Left hindlimb (tissue), 1 donor: Measurements from ENCODE around the gene ARHGEF28.

Source experiments
- DNase-seq: peaks from one replicate; pipeline ENCODE4 v3.0.0-alpha.2; 2018

ARHGEF28 gene

GRCh38 chr5:73748510-73749400, 122.8 kb downstream of the ARHGEF28 start:
- DNase-seq = no peak

GRCh38 chr5:73749485-73750270, 123.7 kb downstream of the ARHGEF28 start:
- DNase-seq = no peak

DNA sequence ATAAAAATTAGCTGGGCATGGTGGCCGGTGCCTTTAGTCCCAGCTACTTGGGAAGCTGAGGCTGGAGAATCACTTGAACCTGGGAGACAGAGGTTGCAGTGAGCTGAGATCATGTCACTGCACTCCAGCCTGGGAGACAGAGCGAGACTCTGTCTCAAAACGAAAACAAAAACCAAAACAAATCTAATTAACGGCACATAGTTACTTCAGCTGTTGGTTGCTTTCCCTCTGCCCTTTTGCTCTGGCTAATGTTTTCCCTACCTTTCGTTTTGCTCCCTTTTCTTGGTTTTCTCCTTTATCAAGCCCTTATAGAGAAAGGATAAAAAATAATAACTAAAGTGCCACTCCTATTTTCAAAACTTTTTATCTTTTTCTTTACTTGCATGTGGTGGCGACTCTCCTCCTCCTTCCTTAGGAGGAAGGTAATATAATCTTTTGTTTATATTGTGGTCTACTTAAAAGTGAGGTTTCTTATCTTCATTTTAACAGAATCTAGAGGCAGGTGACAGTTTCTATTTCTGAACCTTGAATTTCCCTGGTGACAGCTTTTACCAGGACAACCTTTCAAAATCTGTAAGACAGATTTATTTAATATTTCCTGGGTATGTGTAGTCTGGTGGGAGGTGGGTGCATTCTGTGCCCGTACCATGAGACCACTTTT, 125.4 kb downstream of the ARHGEF28 start:
- no peak for DNase-seq

DNA sequence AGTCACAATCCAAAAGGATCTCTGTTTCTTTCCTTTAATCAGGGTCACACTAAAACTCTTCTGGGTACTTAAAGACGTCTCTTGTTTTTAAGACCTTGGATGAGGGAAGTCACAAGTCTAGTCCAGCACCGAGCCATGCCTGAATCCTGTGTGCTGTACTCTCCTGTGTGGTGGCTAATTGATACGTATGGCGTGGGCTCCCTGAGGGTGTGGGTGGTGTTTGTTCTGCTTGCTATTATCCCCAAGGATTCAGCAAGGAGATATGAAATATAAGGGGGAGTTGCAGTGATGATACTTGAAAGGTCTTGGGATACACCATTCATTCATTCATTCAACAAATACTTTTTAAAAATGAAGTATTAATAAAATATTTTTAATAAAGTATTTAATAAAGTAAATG, 128.3 kb downstream of the ARHGEF28 start:
- DNase-seq = no peak

GRCh38 chr5:73757416-73757815, 131.4 kb downstream of the ARHGEF28 start:
- DNase-seq = no peak

DNA sequence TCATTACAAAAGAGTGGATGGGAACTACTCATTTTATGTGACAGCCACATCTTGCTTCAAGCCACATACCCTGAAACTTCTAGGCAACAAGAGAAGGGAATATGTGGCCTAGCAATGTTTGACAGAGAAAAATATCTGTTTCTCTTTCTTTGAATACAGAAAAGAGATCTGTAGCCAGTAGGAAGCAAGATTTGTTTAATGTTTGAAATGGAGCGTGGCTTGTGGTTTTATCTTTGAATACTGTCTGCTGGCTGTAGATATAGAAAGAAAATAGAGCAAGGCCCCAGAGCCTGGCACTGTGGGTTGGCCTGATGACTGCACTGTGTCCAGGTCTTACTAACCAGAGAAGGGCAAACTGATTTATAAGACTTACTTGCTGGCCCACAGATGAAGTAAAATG, 133.8 kb downstream of the ARHGEF28 start:
- DNase-seq = no peak

DNA sequence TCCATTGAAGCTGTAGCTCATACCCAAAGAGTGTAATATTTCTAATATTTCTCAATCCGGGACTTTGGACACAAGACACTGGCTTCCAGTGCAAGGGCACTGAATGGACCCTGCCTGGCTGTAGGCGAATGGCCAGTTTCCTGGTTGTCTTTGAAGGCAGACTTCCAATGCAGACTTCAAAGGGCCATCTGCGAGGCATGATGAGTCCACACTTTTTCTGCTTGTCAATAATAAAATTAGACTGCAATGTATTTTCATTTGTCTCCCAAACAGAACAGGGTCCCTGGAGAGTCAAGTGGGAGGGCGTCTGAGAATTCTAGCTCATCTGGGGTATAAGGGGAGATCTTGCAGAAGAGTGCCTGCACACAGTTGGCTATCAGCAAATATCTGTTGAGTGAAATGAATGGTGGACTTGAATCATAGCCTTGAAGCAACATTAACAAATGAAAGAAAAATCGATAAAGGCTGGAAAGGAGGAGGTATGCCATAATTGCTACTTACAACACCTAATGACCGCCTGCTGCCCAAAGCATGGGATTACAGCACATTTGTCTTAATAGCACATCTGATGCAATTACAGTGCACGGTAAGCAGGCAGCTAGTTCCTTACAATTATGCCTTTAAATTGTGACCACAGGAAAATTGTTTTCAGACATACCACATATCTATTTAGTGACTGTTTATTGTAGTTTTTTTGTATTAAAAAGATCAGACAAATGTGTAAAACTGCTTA, 137.5 kb downstream of the ARHGEF28 start:
- DNase-seq = no peak

GRCh38 chr5:73764586-73764985, 138.6 kb downstream of the ARHGEF28 start:
- DNase-seq = no peak

GRCh38 chr5:73764996-73765395, 139.0 kb downstream of the ARHGEF28 start:
- DNase-seq = no peak

GRCh38 chr5:73766902-73767301, 140.9 kb downstream of the ARHGEF28 start:
- DNase-seq = no peak

GRCh38 chr5:73770172-73771025, 144.4 kb downstream of the ARHGEF28 start:
- DNase-seq = no peak

DNA sequence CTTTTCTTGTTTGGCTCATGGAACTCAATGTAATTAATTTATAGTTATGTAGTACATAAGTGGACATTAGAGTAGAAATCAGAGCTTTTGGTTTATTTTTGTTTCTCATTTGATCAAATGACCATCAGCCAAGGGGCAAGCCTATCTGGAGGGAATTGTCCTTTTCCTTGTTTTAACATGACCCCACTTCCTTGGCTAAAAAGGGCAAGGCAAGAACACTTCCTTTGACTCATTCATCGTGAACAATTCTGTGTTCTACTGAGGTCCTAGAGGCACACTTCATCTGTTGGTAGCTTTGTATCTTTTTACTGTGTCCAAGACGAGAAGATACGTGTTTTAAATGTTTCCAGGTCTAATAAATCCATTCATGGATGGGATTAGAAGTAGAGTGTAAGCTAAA, 148.9 kb downstream of the ARHGEF28 start:
- no peak for DNase-seq

- no peak for DNase-seq
Measured at GRCh38 chr5:73776405-73776804, 150.4 kb downstream of the ARHGEF28 start.

GRCh38 chr5:73777192-73777591, 151.2 kb downstream of the ARHGEF28 start:
- DNase-seq = no peak

GRCh38 chr5:73780302-73781080, 154.5 kb downstream of the ARHGEF28 start:
- DNase-seq = no peak

GRCh38 chr5:73781107-73781768, 155.2 kb downstream of the ARHGEF28 start:
- DNase-seq = no peak

DNA sequence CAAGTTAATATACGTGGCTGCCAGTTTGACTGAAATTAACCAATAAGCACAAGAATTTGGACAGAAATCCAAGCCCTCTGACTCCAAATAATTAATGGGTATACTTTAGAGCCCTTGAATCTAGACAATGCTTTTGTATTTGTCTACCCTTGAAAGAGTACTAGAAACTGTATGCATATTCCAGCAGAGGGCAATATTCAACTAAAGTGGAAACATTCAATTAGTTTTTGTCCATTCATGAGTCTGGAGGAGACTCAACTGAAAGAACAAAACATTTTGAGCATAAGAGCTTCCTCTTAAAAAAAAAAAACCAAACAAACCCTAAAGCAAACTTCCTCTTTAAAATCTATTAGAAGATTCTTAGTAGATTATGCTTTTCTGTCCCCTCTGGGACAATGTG, 157.8 kb downstream of the ARHGEF28 start:
- DNase-seq = no peak

GRCh38 chr5:73786043-73786831, 160.2 kb downstream of the ARHGEF28 start:
- no peak for DNase-seq

DNA sequence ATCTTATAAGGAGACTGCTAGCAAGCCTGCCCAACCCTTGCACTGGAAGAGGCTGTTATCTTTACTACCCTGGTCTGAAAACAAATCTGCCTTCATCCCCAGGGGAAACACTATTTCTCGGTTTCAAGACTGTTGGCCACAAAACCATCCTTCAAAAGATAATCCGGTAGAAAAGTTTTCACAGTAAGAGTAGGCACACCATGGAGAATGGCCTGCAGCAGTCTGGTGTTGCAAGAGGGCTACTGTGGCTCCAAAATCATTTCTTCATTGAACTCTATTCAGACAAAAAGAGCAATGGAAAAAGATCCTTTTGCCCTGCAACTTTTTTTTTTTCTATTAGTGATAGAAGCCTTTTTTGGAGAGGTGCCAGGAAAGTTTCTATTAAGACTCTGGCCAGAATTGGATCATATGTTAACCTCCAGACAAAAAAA, 163.9 kb downstream of the ARHGEF28 start:
- no peak for DNase-seq
